ENCODE data around the gene GPATCH8. TPM values are rescaled to one million over a fixed set of nuclear protein-coding genes. Genes with fewer than 3 reads are reported as not detected.

GPATCH8 gene
- total RNA-seq, 1 donor from 2014 or later = 18.6 TPM

GRCh38 chr17:44359006-44359405 is 144.2 kb downstream of the GPATCH8 start:
- DNase-seq (ENCODE audit: low read depth) = no peak

- no peak for DNase-seq (ENCODE audit: low read depth)
Measured at GRCh38 chr17:44358066-44358465, 145.1 kb downstream of the GPATCH8 start.

- no peak for DNase-seq (ENCODE audit: low read depth)
Measured at GRCh38 chr17:44356241-44356640, 147.0 kb downstream of the GPATCH8 start.

- DNase-seq (ENCODE audit: low read depth) = no peak
Measured at GRCh38 chr17:44355642-44356099, 147.5 kb downstream of the GPATCH8 start.

GRCh38 chr17:44354582-44355561 is 148.3 kb downstream of the GPATCH8 start:
- DNase-seq (ENCODE audit: low read depth) = no peak

- DNase-seq (ENCODE audit: low read depth) = no peak
Measured at GRCh38 chr17:44353672-44354331, 149.4 kb downstream of the GPATCH8 start.

GRCh38 chr17:44352828-44353671 is 150.2 kb downstream of the GPATCH8 start:
- DNase-seq (ENCODE audit: low read depth) = peak; percentile 74

GRCh38 chr17:44351961-44352827 is 151.0 kb downstream of the GPATCH8 start:
- no peak for DNase-seq (ENCODE audit: low read depth)

- no peak for DNase-seq (ENCODE audit: low read depth)
Measured at GRCh38 chr17:44351464-44351863, 151.7 kb downstream of the GPATCH8 start.

GRCh38 chr17:44350733-44351226 is 152.4 kb downstream of the GPATCH8 start:
- DNase-seq (ENCODE audit: low read depth) = peak; percentile 65

- DNase-seq (ENCODE audit: low read depth) = no peak
Measured at GRCh38 chr17:44349553-44350070, 153.6 kb downstream of the GPATCH8 start.

GRCh38 chr17:44348988-44349364 is 154.2 kb downstream of the GPATCH8 start:
- DNase-seq (ENCODE audit: low read depth) = no peak

GRCh38 chr17:44348234-44348987 is 154.8 kb downstream of the GPATCH8 start:
- peak; percentile 67 for DNase-seq (ENCODE audit: low read depth)

Other genes starting within 250 kb of the GPATCH8 start
- gene SLC4A1, start 235.3 kb downstream of the GPATCH8 start, total RNA-seq = not detected in 2 replicates
- gene RUNDC3A, start 194.8 kb downstream of the GPATCH8 start, total RNA-seq = 0.40 and 0.62 TPM in 2 replicates
- 80.8 and 84.0 TPM in 2 replicates for gene SLC25A39, start 178.6 kb downstream of the GPATCH8 start, total RNA-seq
- 337 and 394 TPM in 2 replicates for gene GRN, start 158.1 kb downstream of the GPATCH8 start, total RNA-seq
- gene FAM171A2, start 139.6 kb downstream of the GPATCH8 start, total RNA-seq = 89.5 and 141 TPM in 2 replicates
- gene ITGA2B, start 113.8 kb downstream of the GPATCH8 start, total RNA-seq = 0.10 TPM in 1 of 2 replicates, not detected in the other
- gene FZD2, start 54.1 kb upstream of the GPATCH8 start, total RNA-seq = 15.5 and 18.5 TPM in 2 replicates
- 0.11 and 0.83 TPM in 2 replicates for gene MEIOC, start 153.1 kb upstream of the GPATCH8 start, total RNA-seq
- gene CCDC43, start 186.4 kb upstream of the GPATCH8 start, total RNA-seq = 60.9 and 69.7 TPM in 2 replicates
- 2.4 and 4.6 TPM in 2 replicates for gene DBF4B, start 205.3 kb upstream of the GPATCH8 start, total RNA-seq